ENCODE measurements around the gene DYNC1I1.

DYNC1I1 gene

DNA sequence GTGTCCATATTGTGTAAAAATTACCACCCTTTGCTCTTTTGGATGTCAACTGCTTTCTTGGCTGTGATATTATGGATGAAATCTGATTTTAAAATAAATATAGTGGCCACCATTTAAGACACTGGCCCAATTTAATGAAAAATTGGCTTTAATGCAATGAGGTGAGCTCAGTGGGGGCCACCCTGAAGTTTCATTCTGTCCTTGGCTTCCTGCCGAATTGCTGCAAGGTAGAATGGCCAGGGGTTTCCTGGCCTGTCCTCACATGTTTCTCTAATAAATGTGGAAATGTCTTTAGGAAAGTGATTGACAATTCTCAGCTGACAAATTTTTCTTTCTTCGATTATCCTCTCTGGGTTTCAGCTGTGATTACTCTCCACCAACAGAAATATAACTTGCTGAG is 36.0 kb downstream of the DYNC1I1 start:
- H3K4me3 ChIP-seq (ENCODE audit: low read depth, low read length) = no peak overlapping the region
- H3K9me3 ChIP-seq = no peaks in the 10 kb centered on the region
- H3K36me3 ChIP-seq = no peaks in the 10 kb centered on the region
- no peaks in the 10 kb centered on the region for H3K27me3 ChIP-seq
- TF ChIP-seq, protein P1, sequence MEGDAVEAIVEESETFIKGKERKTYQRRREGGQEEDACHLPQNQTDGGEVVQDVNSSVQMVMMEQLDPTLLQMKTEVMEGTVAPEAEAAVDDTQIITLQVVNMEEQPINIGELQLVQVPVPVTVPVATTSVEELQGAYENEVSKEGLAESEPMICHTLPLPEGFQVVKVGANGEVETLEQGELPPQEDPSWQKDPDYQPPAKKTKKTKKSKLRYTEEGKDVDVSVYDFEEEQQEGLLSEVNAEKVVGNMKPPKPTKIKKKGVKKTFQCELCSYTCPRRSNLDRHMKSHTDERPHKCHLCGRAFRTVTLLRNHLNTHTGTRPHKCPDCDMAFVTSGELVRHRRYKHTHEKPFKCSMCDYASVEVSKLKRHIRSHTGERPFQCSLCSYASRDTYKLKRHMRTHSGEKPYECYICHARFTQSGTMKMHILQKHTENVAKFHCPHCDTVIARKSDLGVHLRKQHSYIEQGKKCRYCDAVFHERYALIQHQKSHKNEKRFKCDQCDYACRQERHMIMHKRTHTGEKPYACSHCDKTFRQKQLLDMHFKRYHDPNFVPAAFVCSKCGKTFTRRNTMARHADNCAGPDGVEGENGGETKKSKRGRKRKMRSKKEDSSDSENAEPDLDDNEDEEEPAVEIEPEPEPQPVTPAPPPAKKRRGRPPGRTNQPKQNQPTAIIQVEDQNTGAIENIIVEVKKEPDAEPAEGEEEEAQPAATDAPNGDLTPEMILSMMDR (IDR thresholded peaks at IDR 0.05; ENCODE audit: low read depth, low read length) = no peak
- DNase-seq = no peak
- H3K4me1 ChIP-seq = peaks cover 8% of the 10 kb centered on the region

DNA sequence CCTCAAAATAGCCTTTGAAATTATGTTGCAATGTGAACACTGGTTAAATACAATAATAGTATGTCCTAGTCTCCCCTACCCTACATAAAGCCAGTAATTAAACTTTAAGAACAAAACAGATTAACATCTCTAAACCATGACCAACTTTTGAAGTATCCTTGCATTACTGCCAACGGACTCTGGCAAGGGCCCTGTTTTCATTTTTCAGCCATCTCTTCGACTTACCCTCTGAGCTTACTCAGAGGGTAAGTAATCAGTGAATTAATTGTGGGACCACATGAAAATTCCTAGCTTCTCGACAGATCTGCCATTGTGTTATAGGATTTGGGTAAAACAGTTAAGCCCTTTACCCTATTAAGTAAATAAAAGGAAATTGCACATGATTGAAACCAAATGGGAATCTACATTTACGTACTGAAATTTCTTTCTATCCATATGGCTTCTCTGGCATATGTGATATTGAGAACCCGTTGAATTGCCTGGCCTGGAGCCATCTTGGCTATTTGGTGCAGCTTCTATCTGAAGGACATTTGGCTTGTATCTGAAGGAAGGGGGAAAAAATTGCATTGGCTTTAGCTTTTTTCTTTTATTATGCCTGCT is 39.6 kb downstream of the DYNC1I1 start:
- H3K36me3 ChIP-seq = no peaks in the 10 kb centered on the region
- no peaks in the 10 kb centered on the region for H3K27me3 ChIP-seq
- TF ChIP-seq, protein P1 (IDR thresholded peaks at IDR 0.05; ENCODE audit: low read depth, low read length) = no peak
- no peaks in the 10 kb centered on the region for H3K9me3 ChIP-seq
- DNase-seq = peak; percentile 34
- no peak overlapping the region for H3K4me3 ChIP-seq (ENCODE audit: low read depth, low read length)
- H3K4me1 ChIP-seq = peaks cover 8% of the 10 kb centered on the region

DNA sequence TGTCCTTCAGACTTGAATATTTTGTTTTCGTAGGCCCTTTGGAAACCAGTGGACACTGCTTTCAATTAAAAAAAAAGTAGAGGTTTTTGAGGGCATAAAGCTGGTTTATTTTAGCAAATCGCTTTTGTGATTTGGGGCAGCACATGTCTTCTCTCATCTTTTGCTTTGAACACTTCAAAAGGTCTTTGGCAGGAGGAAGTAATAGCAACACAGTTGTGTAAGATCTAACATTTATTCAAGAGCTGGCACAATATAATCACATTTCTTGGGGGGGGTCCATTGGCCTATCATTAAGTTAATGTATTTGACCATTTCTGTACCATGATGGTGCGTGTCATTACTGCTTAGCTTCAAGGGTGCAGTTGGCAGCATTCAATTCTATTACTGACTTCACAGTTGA is 42.4 kb downstream of the DYNC1I1 start:
- TF ChIP-seq, protein P1 (IDR thresholded peaks at IDR 0.05; ENCODE audit: low read depth, low read length) = no peak

DNA sequence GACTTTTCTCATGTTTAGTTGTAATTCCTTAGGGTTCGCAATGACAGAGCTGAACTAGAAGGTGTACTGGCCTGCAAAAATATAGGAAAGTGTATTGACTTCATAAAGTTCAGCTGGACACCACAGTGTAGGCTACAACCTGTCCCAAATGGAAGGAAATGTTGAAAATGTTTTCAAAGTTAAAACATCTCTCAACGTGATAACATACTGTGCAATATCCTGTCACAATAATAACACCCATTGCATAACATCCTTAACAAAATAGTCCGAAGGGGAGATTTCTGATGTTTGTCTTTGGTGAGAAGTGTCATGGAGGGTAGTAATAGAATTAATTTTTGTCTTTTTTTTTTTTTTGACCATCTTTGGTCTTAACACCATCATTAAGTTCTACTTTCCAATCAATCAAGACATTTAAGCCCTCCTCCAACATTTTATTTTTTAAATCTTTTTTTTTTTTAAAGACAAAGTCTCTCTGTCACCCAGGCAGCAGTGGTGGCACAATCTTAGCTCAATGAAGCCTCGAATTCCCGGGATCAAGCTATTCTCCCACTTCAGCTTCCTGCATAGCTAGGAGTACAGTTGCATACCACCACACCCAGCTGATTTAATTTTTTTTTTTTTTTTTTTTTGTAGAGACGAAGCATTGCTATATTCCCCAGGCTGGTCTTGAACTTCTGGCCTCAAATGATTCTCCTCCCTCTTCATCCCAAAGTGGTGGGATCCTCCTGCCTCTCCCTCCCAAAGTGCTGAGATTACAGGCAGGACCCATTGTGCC is 45.7 kb downstream of the DYNC1I1 start:
- no peak overlapping the region for H3K4me3 ChIP-seq (ENCODE audit: low read depth, low read length)
- H3K4me1 ChIP-seq = no peaks in the 10 kb centered on the region; the same call in 1 of the 2 replicates
- H3K36me3 ChIP-seq = no peaks in the 10 kb centered on the region
- H3K9me3 ChIP-seq = no peaks in the 10 kb centered on the region
- TF ChIP-seq, protein P1 (IDR thresholded peaks at IDR 0.05; ENCODE audit: low read depth, low read length) = no peak
- DNase-seq = no peak
- no peaks in the 10 kb centered on the region for H3K27me3 ChIP-seq

More for the DNA sequence above, 42.4 kb downstream of the DYNC1I1 start:
- DNase-seq = no peak
- H3K4me3 ChIP-seq (ENCODE audit: low read depth, low read length) = no peak overlapping the region
- H3K36me3 ChIP-seq = no peaks in the 10 kb centered on the region
- no peaks in the 10 kb centered on the region for H3K27me3 ChIP-seq
- no peaks in the 10 kb centered on the region for H3K9me3 ChIP-seq
- H3K4me1 ChIP-seq = peaks cover 8% of the 10 kb centered on the region

DNA sequence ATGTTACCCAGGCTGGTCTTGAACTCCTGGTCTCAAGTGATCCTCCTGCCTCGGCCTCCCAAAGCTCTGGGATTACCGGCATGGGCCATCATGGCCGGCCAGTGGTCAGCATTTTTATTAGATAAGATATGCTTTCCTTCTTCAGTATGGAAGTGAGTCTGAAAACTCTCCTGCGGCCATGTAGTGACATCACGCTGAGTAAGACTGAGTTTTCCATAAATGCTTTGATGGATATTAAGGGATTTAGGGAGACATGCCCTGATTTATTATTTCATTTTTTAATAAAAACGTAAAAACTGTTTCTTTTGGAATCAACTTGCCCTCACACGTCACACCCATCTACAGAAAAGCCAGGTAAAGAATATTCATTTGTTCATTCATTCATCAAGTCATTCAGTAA is 48.4 kb downstream of the DYNC1I1 start:
- Histone ChIP-seq H3K27me3 (no peaks in the 10 kb centered on the region), H3K4me1 (no peaks in the 10 kb centered on the region; the same call in 1 of the 2 replicates), H3K4me3 (ENCODE audit: low read depth, low read length) (no peak overlapping the region), H3K9me3 (no peaks in the 10 kb centered on the region), H3K36me3 (no peaks in the 10 kb centered on the region)
- TF ChIP-seq, protein P1 (IDR thresholded peaks at IDR 0.05; ENCODE audit: low read depth, low read length) = no peak
- DNase-seq = no peak

DNA sequence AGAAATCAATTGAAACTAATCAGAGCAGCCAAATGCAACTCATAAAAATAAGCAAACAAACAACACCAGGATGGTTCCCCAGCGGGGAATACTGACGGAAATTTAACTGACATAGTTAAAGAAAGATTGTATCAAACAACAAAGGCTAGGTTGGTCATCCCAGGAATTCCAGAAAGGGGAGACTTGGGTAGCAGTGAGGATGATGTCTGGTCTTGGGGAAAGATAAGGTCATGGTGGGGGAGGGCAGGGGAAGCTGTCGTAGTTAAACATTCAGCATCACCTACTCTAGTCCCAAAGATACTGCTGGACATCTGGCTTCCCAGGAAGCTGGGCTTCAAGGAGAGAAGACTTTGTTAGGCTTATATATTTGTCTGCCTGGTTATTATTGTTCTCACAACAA is 50.4 kb downstream of the DYNC1I1 start:
- H3K27me3 ChIP-seq = no peaks in the 10 kb centered on the region
- H3K36me3 ChIP-seq = no peaks in the 10 kb centered on the region
- no peaks in the 10 kb centered on the region for H3K9me3 ChIP-seq
- TF ChIP-seq, protein P1 (IDR thresholded peaks at IDR 0.05; ENCODE audit: low read depth, low read length) = no peak
- no peaks in the 10 kb centered on the region; the same call in 1 of the 2 replicates for H3K4me1 ChIP-seq
- H3K4me3 ChIP-seq (ENCODE audit: low read depth, low read length) = no peak overlapping the region
- DNase-seq = no peak

Data from BE2C (cell line).